MM.1S (cell line): ENCODE data around the gene BTBD9.

ENCODE experiments used
- CTCF ChIP-seq: fragments of 300-600 bp; sonication (generic); IDR thresholded peaks from 2 replicates; pipeline ENCODE4 v1.5.1; 2016; ENCODE audit warnings: antibody characterized with exemption, low read length, mixed read lengths
- EZH2 ChIP-seq: fragments of 300-600 bp; sonication (generic); optimal IDR thresholded peaks from 2 replicates; pipeline ENCODE3; 2017; ENCODE audit warnings: low read depth, mild to moderate bottlenecking, antibody characterized with exemption, low read length, mixed read lengths
- EZH2phosphoT487 ChIP-seq: fragments of 300-600 bp; sonication (generic); IDR thresholded peaks from 2 replicates; pipeline ENCODE4 v1.6.1; 2018; ENCODE audit warnings: antibody characterized with exemption, low read length

DNA sequence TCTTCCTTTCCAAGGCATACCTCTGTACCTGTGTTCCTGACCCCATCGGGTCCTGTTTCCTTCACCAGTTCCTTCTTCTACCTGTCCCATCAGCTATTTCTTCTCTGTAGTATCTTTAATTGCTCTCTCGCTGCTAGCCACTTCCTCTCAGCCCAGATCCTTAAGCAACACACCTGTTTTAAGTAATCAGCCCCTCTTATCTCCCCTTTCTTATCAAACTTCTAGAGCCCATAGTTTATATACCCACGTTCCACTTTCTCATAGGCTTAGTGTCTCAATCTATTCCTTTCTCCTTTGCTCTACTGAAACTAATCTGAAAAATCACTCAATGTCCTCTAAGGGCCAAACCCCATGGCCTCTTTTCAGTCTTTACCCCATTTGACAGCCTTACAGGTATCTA lies 239.6 kb downstream of the BTBD9 start:
- TF ChIP-seq CTCF: no peak
- no peak for TF ChIP-seq EZH2
- TF ChIP-seq EZH2phosphoT487: no peak
